Stimulated activated CD4-positive, alpha-beta T cell treated with anti-CD3 and anti-CD28 coated beads, TNF-alpha, amount 100 ng/mL, for 48 hours (primary cell): ENCODE measurements around the gene IFNGR1.
"Not testable (repeated sequence)": the region's sequence is repeated elsewhere in the genome, so short reads cannot be mapped to it uniquely, and the experiment has no call there.

Experiments used
- DNase-seq, 3 donors: peaks; one replicate each; pipeline ENCODE4 v3.0.0-alpha.2; 2020; ENCODE audit warnings: low read depth in 3 of 3

IFNGR1 gene

DNA sequence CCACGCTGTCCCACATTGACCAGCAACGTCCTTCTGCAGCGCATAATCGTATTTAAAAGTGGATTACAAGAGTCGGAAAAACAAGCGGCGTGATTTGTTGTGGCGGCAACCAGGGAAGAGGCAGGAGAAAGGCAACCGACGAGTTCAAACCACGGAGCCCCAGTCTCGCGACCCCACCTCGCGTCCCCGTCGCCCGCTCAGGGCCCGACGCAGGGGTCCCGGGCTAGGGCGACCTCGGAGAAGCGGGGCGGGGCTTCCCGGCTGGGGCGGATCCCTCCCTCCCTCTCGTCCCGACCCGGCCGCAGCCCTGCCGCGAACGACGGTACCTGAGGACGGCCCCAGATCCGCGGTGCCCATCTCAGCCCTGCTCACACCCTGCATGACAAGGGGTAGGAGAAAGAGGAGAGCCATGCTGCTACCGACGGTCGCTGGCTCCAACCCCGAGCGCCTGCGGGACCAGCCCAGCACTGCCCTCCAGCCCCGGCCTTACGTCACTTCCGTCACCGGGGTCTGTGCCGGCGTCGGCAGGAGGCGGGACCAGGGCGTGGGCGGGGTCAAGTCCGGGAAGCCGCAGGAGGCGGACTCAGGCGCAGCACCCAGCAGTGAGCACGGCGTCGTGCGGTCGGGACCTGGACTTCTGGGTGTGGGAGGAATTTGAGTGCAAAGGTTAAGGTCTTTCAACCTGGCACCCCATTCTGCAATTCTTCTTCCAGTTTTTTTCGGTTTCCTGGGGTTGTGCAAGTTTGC lies at the start of gene IFNGR1:
Gene IFNGR1, minus strand, starts transcription at position 469 of the 747 bp plus-strand sequence. Its CDS starts 58 bp downstream, at position 411.
- peak; percentile 91 to 99 (median 92) for DNase-seq

- no peak for DNase-seq
Observed at GRCh38 chr6:137268911-137269310, 49.7 kb upstream of the IFNGR1 start.

DNA sequence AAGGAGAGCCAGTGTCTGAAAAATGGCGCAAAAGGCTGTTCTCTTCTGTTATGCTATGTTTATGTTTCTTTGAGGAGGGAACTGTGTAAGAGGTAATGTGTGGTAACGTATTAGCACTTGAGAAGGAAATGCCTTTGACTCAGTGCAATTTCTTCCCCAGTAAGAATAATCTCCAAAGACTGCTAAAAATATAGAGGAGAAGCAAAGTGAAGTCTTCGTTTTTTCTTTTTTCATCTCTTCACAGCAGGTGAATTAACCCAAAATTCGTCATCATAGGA lies 47.1 kb upstream of the IFNGR1 start:
- no peak for DNase-seq

GRCh38 chr6:137265561-137266308 lies 46.5 kb upstream of the IFNGR1 start:
- DNase-seq: no peak

- no peak for DNase-seq
Observed at GRCh38 chr6:137264311-137265075, 45.3 kb upstream of the IFNGR1 start.

DNA sequence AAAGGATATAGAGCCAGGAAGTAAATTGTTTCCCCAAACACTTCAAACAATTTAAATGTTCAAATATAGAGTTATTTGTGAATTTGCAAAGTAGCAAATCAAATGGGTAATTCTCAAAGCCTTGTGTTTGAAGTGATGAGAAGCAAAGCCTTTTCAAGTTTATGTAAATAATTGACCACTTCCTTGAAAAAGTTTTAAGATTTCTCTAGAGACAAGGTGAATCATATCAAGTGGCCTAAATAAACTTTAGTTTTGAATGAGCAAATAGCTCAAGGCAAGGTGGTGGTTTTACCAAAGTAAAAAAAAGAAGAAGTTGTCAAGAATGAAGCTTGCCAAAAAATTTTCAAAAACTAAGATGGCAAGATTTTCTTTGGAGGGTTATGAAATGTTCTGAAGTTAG lies 42.6 kb upstream of the IFNGR1 start:
- DNase-seq: no peak

DNA sequence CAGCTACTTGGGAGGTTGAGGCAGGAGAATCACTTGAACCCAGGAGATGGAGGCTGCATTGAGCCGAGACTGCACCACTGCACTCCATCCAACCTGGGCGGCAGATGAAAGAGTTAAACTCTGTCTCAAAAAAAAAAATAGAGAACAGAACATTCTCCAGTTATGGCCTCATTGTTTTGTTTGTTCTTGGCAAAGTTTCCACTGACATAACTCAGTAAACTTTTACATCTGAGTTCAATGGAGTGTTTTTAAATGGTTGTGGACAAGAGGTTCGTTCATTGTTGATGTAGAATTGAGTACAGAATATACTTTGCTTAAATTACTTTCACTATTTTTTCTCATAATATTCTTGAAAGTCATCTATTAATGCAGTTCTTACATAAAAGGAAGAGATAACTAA lies 42.2 kb upstream of the IFNGR1 start:
- no peak for DNase-seq

GRCh38 chr6:137260217-137260616 lies 41.0 kb upstream of the IFNGR1 start:
- DNase-seq: no peak

- DNase-seq: no peak
Observed at GRCh38 chr6:137259349-137259748, 40.2 kb upstream of the IFNGR1 start.

- no peak for DNase-seq
Observed at GRCh38 chr6:137258170-137258569, 39.0 kb upstream of the IFNGR1 start.

DNA sequence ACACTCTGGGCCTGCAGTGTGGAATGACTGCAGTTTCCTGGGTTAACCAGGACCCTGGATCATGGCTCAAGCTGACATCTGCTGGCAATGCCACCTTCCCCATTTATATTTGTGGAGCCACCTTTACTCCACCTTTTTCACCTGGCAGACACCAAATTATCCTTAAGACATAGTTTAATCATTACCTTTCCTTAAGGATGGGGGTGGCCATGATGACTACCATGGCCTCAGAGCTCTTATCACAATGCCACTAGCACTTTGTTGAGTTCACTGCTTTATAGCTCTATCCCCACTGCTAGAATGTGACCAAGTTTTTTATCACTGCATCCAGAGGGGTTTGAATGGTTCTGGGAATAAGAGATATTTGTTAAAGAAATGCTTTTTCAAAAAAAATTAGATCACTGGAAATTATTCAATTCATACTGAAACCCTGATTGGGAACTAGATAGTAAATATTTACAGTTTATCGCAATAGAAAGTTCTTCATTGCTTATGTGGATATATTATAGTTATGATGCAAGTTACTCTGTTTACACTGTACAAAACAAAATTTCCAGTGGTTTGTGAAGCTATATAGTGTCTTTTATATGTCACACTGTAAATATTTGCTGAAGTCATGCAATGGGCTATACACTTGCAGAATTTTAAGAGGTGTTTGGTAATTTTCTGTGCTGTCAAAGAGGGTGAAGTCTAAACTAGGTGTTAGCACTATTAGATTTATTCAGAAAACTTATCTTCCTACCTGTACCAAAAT lies 37.3 kb upstream of the IFNGR1 start:
- no peak for DNase-seq

DNA sequence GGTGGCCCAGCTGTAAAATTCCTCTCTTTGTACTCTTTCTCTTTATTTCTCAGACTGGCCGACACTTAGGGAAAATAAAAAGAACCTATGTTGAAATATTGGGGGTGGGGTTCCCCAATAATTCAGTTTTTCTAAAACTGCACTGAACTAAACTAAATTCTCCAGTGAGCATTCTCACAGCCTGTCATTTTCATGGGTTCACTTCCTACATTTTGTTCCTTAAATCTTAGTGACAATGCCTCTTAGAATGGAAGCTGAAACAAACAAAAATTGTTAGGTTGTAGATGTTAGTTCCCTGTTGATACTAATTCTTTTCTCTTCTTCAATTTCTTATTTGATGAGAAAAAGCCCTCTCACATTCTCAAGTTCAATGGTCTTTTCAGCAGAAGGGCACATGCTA lies 35.8 kb upstream of the IFNGR1 start:
- no peak for DNase-seq

GRCh38 chr6:137254430-137254829 lies 35.2 kb upstream of the IFNGR1 start:
- DNase-seq: not testable (repeated sequence)

DNA sequence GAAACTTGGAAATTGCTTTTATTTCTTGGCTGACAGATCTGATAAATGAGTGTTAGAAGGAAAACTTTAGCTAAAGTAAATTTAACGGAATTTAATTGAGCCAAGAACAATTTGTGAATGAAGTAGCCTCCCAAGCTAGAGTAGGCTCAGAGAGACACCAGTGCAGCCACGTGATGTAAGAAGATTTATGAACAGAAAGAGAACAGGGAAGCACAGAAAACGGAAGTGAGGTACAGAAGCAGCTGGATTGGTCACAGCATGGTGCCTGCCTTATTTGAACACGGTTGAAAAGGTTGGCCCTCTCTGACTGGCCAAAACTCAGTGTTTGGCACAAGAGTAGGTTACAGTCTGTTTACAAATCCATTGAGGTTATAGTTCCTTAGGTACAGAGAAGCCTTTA lies 29.5 kb upstream of the IFNGR1 start:
- DNase-seq: no peak

DNA sequence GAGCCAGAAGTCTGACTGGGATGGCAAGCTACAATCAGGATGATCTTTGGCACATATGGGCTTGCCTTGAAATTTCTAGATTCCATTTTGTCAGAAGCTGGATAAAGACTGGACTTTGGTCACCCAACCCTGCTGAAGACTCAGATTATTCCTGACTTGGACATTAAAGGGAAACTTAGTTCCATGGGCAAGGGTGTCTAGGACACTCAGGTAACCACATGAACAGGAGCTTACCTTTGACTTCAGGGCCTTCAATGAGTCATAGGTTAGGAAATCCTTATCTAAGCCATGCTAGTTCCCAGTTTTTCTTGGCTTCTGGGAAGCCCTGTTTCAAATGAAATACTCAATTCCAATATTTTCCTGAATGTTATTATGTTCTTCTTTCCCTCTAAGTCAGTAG lies 28.5 kb upstream of the IFNGR1 start:
- no peak for DNase-seq

DNA sequence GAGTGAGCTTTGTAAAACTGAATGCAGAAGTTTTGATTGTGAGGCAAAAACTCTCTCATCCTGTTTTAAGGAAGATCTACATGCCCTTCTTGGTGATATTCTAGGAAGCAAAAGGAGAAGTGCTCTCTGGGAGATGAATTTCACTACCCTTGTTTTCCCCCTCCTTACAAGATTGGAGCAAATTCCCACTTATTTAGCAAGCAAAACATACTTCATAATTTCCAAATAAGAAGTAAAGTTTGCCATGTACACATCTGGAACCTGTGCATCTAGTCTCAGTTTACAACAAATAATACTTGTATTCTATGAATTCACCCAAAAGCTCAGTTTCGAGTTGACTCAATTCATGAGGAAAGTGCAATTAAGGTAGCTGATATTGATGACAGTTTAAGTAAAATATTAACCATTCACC lies 27.6 kb upstream of the IFNGR1 start:
- DNase-seq: no peak

DNA sequence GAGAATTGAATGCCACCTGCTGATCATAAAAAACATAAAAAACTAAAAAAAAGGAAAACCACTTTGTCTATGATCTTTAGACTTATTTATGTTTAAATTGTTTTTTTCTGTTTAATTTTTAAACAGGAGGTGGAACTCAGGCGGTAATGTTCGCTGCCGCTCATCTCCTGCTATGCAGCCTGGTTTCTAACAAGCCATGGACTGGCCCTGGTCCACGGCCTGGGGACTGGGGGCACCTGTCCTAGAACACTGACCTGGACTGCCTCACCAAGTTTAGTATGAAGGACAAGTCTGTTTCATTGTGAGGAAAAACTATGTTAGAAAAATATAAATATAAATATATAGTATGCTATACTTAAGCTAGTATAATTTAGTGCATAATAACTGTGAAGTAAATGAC lies 27.0 kb upstream of the IFNGR1 start:
- DNase-seq: no peak

GRCh38 chr6:137241481-137242038 lies 22.4 kb upstream of the IFNGR1 start:
- no peak for DNase-seq

DNA sequence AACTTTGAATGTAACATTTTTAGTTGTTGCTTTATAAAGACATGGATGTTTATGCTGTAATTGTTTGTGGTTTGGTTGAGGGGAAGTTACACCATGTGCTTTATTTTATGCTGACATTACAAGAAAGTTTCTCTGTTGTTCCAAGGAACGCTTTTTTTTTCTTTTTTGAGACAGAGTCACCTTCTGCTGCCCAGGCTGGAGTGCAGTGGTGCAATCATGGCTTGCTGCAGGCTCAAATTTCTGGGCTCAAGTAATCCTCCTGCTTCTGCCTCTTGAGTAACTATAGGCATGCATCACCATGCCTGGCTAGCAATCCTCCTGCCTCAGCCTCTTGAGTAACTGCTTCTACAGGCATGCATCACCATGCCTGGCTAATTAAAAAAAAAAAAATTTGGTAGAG lies 21.0 kb upstream of the IFNGR1 start:
- no peak for DNase-seq

- no peak for DNase-seq
Observed at GRCh38 chr6:137237413-137238170, 18.4 kb upstream of the IFNGR1 start.
